MM.1S (cell line): ENCODE data around the gene MEIS2.

ENCODE experiments used
- EZH2 ChIP-seq: fragments of 300-600 bp; sonication (generic); optimal IDR thresholded peaks from 2 replicates; pipeline ENCODE3; 2017; ENCODE audit warnings: low read depth, mild to moderate bottlenecking, antibody characterized with exemption, low read length, mixed read lengths
- EZH2phosphoT487 ChIP-seq: fragments of 300-600 bp; sonication (generic); IDR thresholded peaks from 2 replicates; pipeline ENCODE4 v1.6.1; 2018; ENCODE audit warnings: antibody characterized with exemption, low read length
- TF ChIP-seq, protein P1 (sequence below): fragments of 300-600 bp; sonication (generic); IDR thresholded peaks from 2 replicates; pipeline ENCODE4 v1.5.1; 2016; ENCODE audit warnings: antibody characterized with exemption, low read length, mixed read lengths

- TF ChIP-seq EZH2 (no peak), EZH2phosphoT487 (no peak)
- TF ChIP-seq, protein P1, sequence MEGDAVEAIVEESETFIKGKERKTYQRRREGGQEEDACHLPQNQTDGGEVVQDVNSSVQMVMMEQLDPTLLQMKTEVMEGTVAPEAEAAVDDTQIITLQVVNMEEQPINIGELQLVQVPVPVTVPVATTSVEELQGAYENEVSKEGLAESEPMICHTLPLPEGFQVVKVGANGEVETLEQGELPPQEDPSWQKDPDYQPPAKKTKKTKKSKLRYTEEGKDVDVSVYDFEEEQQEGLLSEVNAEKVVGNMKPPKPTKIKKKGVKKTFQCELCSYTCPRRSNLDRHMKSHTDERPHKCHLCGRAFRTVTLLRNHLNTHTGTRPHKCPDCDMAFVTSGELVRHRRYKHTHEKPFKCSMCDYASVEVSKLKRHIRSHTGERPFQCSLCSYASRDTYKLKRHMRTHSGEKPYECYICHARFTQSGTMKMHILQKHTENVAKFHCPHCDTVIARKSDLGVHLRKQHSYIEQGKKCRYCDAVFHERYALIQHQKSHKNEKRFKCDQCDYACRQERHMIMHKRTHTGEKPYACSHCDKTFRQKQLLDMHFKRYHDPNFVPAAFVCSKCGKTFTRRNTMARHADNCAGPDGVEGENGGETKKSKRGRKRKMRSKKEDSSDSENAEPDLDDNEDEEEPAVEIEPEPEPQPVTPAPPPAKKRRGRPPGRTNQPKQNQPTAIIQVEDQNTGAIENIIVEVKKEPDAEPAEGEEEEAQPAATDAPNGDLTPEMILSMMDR = no peak
These were observed 259.2 kb downstream of the MEIS2 start for GRCh38 chr15:36841193-36841592.
